Activated CD4-positive, alpha-beta T cell treated with anti-CD3 and anti-CD28 coated beads, Interleukin-2, amount 50 U/mL, for 48 hours (primary cell): ENCODE results near the gene TBX3.
"Not testable (repeated sequence)": the region's sequence is repeated elsewhere in the genome, so short reads cannot be mapped to it uniquely, and the experiment has no call there.

Source experiments
- DNase-seq, 2 experiments: peaks; one replicate each; pipeline ENCODE4 v3.0.0-alpha.2; 2020

TBX3 gene

DNA sequence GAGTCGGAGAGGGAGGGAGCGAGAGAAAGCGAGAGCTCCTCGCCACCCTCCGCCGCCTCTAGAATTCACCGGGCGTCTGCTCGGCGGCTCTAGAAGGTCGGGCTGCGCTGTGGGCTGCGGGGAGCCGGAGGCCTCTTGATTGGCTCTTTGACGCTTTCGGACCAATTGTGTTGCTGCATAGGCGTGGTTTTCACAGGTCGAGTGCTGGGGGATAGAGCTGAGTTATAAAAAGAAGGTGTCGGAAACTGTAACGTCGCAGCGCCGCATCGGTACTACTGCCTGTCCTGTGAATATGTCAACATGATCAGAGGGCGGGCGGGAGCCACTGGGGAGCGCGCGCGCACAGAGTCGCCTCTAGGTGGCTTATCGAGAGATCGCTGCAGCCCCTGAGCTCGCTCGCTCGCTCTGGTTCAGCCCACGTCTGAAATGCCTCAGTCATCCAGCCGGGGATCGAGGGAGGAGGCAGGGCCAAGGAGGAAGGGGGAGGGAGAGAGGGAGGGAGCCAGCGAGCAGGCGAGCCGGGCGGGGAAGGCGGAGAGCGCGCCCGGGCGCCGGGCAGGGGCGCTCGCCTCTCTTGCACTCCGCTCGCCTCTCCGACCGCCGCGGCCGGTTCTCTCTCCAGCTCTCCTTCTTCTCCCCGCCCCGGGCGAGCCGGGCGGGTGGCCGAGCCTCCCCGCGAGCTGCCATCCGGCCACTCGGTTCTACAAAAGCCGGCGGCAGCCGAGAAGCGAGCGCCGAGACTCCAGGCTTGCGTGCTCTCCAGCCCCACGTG, at the start of gene TBX3:
TSS of gene TBX3 (minus strand) at position 78 of the 772 bp plus-strand sequence. CDS start 975 bp downstream, outside the sequence.
- peak; percentile 54 to 69 for DNase-seq

GRCh38 chr12:114732426-114733030, 48.6 kb upstream of the TBX3 start:
- DNase-seq: no peak

DNA sequence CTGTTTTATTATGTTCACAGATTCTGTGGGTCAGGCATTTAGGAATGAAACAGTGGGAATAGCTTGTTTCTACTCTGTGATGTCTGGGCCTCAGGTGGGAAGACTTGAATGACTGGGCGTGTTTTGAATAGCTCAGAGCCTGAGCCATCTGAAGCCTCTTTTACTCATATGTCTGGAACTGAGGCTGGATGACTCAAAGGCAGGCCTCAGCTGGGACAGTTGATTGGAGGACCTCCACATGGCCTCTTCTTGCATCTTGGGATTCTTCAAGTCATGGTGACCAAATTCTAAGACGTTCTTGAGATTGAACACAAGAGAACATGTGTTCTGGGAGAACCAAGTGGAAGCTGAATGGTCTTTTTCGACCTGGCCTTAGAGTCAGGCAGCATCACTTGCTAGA, 45.8 kb upstream of the TBX3 start:
- no peak for DNase-seq

GRCh38 chr12:114726092-114726710, 42.2 kb upstream of the TBX3 start:
- DNase-seq: no peak

- DNase-seq: not testable (repeated sequence)
Measured at GRCh38 chr12:114722176-114722575, 38.2 kb upstream of the TBX3 start.

DNA sequence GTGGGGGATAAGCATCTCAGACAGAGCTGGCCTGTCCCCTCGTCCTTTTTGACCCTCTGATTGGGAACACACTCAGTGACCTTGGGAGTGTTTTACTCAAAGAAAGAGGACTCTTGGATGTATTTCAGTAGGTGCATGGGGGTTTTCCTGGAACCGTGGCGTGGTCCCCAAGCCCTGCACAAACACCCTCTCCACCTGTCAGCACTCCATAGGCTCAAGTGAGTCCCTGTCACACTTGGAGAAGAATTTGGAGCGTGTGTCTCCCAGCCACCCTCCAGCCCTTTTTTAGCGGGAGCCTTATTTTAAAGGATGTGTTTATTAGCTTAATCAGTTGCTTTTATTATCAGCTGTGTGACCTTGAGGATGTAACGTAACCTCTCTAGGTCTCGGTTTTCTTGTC, 37.3 kb upstream of the TBX3 start:
- DNase-seq: no peak

DNA sequence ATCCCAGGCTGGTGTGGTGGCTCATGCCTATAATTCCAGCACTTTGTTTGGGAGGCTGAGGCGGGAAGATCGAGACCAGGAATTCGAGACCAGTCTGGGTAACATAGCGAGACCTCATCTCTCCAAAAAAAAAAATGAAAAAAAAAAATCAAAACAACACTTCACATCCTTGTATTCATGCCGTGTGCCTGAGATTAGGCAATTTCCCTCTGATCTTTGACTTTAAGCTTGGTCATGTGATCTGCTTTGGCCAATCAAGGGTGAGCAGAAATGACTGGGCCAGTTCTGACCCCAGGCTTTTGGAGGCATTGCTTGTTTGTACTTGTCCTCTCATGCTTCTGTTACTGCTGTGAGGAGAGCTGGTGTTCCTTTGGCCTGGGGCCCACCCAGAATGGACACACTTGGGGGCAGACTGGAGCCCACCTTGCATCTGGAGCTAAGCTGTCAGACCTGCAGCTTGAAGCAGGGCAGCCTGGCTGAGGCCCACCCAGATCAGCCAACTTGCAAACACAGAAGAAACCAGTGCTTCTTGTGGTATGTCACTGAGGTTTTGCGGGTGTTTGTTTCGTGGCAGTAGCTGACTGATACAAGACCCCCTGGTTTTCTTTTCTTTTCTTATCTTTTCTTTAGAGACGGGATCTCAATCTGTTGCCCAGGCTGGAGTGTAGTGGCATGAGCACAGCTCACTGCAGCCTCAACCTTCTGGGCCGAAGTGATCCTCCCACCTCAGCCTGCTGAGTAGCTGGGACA, 29.7 kb upstream of the TBX3 start:
- DNase-seq: no peak

- no peak for DNase-seq
Measured at GRCh38 chr12:114711689-114712152, 27.7 kb upstream of the TBX3 start.

- no peak for DNase-seq
Measured at GRCh38 chr12:114710151-114710550, 26.2 kb upstream of the TBX3 start.

GRCh38 chr12:114709112-114709511, 25.1 kb upstream of the TBX3 start:
- DNase-seq: no peak

DNA sequence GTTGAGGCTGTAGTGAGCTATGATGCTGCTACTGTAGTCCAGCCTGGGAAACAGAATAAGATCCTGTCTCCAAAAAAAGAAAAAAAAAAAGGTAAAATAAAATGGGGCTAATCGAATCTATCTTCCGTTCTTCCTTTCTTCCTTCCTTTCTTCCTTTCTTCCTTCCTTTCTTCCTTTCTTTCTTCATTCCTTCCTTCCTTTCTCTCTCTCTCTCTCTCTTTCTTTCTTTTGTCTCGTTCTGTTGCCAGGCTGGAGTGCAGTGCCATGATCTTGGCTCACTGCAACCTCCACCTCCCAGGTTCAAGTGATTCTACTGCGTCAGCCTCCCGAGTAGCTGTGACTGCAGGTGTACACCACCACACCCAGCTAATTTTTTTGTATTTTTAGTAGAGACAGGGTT, 24.6 kb upstream of the TBX3 start:
- not testable (repeated sequence) for DNase-seq

DNA sequence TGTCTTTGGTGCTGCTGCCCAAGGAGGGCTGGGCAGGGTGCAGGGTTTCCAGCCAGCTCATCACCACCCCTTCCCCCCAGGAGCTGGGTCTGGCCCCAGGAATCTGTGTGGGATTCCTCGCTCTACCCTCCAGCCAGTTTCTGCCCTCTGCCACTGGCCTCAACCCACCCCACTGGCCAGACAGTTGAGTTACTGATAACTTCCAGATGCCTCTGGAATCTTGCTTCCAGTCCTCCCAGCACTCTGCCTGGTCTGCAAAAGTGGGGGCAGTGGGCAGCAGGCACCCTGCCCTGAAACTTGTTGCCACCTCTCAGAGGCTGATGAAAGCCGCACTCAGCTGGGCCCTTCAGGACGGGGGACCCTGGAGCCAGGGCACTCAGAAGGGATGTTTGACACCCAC, 20.1 kb upstream of the TBX3 start:
- no peak for DNase-seq

- DNase-seq: no peak
Measured at GRCh38 chr12:114703060-114703493, 19.1 kb upstream of the TBX3 start.

DNA sequence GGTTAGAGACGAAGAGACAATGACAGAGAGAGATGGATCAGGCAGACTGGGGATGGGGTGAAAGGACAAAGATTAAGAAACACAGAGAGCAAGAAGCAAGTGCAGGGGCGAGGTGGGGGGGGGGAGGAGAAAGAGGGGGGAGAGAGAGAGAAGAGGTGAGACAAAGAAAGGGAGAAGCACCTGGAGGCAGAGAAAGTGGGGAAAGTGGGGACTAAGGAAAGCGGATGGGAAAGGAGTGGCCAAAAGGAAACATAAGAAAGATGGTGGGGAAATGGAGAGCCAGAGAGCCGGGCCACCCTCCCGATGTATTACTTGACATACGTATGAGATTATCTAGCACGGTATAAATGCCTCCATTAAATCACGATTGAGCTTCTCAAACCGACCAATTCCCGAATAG, 18.5 kb upstream of the TBX3 start:
- DNase-seq: no peak

DNA sequence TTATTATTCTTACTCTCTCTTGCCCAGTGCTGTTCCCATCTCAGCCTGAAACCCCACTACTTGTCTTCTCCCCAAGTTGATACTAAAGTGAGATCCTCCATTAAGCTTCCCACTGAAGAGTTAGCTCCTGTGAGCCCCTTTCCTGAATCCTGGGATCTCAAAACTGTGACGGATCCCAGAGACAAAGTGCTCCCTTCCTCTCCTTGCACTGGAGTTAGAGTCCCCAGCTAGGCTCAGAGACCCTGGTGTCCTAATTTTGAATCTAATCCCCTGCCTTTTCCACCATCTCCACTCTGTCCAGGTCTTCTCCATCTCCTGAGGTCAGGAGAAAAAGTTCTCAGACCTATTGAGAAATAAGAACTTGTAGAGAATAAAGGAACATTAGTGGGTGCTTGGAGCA, 17.6 kb upstream of the TBX3 start:
- DNase-seq: no peak

DNA sequence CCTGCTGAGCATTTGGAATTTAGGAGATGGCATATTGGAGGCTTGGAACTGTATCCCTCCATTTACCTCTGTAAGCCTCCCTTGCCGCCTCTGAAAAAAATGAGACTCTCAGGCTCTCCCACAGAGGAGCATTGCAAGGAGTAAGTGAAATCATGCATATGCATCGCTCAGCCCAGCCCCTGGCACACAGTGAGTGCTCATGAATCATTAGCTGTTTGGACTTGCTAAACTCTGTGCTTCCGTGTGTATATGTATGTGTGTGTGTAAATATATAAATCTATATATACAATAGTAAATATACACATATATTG, 17.1 kb upstream of the TBX3 start:
- DNase-seq: no peak

DNA sequence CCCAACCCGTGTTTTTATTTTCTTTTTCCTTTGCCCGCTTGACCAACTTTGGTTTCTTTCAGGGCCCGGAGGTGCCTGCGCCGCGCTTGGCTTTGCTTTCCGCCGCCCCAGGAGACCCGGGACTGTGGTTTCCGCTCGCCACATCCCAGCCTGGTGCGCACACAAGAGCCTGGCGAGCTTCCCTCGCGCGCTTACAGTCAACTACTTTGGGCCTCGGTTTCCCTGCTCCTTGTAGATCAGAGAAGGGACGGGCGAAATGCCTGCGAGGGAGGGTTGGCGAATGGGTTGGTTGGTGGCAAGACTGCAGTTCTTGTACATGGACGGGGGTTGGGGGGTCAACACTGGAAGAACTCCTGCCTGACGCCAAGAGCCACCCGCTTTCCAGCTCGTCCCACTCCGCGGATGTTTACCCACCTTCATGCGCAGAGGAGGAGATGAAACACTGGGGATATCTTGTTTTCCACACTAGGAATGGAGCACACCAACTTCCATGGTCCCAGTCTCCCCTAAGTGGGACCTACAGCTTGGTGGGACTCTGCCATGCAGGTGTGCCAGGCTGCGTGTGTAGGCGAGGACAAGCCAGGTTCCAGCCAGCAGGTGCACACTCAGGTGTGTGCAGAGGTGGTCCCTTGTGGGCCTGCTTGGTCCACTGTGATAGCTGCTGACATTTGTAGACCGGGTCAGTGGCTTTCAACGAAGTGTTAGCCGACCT, 16.6 kb upstream of the TBX3 start:
- DNase-seq: no peak

DNA sequence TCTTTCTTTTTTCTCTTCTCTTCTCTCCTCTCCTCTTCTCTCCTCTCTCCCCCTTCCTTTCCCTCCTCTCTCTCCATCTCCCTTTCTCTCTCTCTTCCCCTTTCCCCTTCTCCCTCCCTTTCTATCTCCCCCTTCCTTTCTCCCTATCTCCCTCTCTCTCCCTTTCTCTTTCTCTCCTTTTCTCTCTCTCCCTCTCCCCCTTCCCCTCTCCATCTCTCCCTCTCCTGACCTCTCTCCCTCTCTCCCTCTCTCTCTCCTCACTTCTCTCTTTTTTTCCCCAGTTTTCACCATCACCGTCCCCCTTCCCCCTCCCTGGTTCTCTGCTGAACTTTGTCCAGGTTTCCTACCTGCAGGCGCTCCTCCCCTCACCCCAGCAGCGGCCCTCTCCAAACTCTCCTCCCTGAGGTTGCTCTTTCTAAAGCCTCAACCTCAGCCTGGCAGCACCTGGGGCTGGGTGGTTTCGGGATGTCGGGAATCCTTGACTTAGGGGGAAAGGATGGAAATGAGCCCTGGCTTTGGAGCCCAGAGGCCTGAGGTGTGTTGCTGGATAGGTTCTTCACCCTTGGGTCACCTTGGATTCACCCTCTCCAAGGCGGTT, 14.7 kb upstream of the TBX3 start:
- no peak for DNase-seq

- DNase-seq: no peak
Measured at GRCh38 chr12:114697741-114698565, 14.0 kb upstream of the TBX3 start.

DNA sequence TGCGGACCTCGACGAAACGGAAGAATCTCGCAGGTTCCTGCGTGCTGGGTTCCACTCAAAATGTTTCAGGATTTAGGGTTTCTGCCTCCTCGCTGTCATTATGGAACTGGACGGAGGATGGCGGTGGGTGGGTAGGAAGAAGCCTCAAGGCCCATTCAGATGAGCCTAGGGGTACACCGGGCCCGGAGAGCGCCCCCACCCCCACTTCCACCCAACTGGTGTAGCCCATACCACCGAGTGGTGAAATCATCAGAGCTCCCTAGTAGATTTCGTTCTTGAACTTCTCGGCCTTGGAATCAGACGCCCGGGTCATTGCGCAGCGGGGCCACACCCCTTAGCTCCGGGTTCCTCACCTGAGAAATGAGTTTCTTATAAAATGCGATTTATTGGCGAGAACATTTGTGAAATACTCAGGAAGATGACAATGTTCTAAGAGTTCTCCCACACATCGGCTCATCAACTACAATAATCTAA, 13.3 kb upstream of the TBX3 start:
- DNase-seq: no peak
